ENCODE measurements around the gene AGA. TPM values are rescaled to one million over a fixed set of nuclear protein-coding genes. Genes with fewer than 3 reads are reported as not detected.
A peak's percentile ranks its signal among the peaks of the same experiment; 100 is the strongest.

The AGA gene
- total RNA-seq, 1 experiment from 2014 or later = 18.3 TPM

- no peak overlapping the region for H3K27ac Mint-ChIP-seq (ENCODE audit: low read depth, unreplicated experiment)
- POLR2A ChIA-PET = interaction anchor here (0.6 kb wide), 1 partner anchor 268 kb away, joined by 3 read pairs; no protein-coding TSS in a partner anchor
- no peak for DNase-seq (ENCODE audit: unreplicated experiment)
- H3K4me3 Mint-ChIP-seq (ENCODE audit: unreplicated experiment) = no peak overlapping the region
- no peaks in the 10 kb centered on the region for H3K27me3 Mint-ChIP-seq (ENCODE audit: insufficient read depth, unreplicated experiment)
- intact Hi-C loops (cut with micrococcal nuclease) = no loop called here
- no TSS peak for BruUV-seq (replicated peaks)
- H3K9me3 Mint-ChIP-seq (ENCODE audit: unreplicated experiment) = no peaks in the 10 kb centered on the region
- H3K4me1 Mint-ChIP-seq (ENCODE audit: insufficient read depth, unreplicated experiment) = peaks cover 4% of the 10 kb centered on the region
- no peaks in the 10 kb centered on the region for H3K36me3 Mint-ChIP-seq (ENCODE audit: insufficient read depth, unreplicated experiment)
- CTCF ChIA-PET = no interaction called here
- TF ChIP-seq, protein P1, sequence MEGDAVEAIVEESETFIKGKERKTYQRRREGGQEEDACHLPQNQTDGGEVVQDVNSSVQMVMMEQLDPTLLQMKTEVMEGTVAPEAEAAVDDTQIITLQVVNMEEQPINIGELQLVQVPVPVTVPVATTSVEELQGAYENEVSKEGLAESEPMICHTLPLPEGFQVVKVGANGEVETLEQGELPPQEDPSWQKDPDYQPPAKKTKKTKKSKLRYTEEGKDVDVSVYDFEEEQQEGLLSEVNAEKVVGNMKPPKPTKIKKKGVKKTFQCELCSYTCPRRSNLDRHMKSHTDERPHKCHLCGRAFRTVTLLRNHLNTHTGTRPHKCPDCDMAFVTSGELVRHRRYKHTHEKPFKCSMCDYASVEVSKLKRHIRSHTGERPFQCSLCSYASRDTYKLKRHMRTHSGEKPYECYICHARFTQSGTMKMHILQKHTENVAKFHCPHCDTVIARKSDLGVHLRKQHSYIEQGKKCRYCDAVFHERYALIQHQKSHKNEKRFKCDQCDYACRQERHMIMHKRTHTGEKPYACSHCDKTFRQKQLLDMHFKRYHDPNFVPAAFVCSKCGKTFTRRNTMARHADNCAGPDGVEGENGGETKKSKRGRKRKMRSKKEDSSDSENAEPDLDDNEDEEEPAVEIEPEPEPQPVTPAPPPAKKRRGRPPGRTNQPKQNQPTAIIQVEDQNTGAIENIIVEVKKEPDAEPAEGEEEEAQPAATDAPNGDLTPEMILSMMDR (IDR thresholded peaks at IDR 0.05; ENCODE audit: unreplicated experiment) = no peak
These were observed 47.4 kb upstream of the AGA start for GRCh38 chr4:177489471-177490246.

DNA sequence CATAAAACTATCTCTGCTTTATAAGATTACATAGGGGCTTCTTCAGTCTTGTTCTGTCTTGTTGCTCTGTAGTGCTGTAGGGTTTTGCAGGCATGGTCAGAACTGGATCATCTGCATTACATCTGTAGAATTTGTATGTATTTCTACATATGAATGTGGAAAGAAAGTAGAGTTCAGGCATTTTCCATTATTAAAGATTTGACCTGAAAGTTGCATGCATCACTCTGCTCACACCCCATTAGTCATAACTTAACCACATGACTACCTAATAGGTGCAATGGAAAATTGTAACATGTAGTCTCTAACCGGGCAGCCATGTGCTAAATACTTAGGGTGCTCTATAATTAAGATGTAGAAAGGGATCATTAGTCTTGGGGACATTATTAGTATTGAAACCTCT, 45.7 kb upstream of the AGA start:
- no peak overlapping the region for H3K4me3 Mint-ChIP-seq (ENCODE audit: unreplicated experiment)

DNA sequence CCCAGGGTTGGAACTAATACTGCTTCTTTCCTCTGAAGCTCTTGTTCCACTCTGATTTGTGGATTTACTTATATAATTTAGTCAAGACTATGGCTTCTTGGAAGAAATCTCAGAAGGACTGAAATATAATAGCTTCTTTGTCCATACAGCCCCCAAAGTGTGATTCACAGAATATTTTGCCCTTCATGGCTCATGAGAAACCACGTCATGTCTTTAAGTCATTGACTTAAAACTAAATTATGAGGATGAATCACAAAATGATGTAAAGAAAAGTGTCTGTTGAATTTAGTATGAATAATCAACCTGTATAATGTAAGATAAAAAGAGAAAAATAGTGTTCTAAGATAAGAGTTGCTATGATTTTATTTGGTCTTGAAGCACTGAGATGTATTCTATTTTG, 43.3 kb upstream of the AGA start:
- TF ChIP-seq, protein P1 (IDR thresholded peaks at IDR 0.05; ENCODE audit: unreplicated experiment) = no peak
- Mint-ChIP-seq H3K4me1 (ENCODE audit: insufficient read depth, unreplicated experiment) (peaks cover 8% of the 10 kb centered on the region), H3K27ac (ENCODE audit: low read depth, unreplicated experiment) (no peak overlapping the region), H3K9me3 (ENCODE audit: unreplicated experiment) (no peaks in the 10 kb centered on the region), H3K36me3 (ENCODE audit: insufficient read depth, unreplicated experiment) (no peaks in the 10 kb centered on the region), H3K27me3 (ENCODE audit: insufficient read depth, unreplicated experiment) (no peaks in the 10 kb centered on the region), H3K4me3 (ENCODE audit: unreplicated experiment) (no peak overlapping the region)
- intact Hi-C loops (cut with micrococcal nuclease) = no loop called here
- no peak for DNase-seq (ENCODE audit: unreplicated experiment)
- ChIA-PET POLR2A (no interaction called here), CTCF (no interaction called here)
- BruUV-seq (replicated peaks) = no TSS peak

More for the DNA sequence above, 45.7 kb upstream of the AGA start:
- no peak for DNase-seq (ENCODE audit: unreplicated experiment)
- intact Hi-C loops (cut with micrococcal nuclease) = no loop called here
- Mint-ChIP-seq H3K4me1 (ENCODE audit: insufficient read depth, unreplicated experiment) (peaks cover 8% of the 10 kb centered on the region), H3K27me3 (ENCODE audit: insufficient read depth, unreplicated experiment) (no peaks in the 10 kb centered on the region), H3K27ac (ENCODE audit: low read depth, unreplicated experiment) (no peak overlapping the region), H3K9me3 (ENCODE audit: unreplicated experiment) (no peaks in the 10 kb centered on the region), H3K36me3 (ENCODE audit: insufficient read depth, unreplicated experiment) (no peaks in the 10 kb centered on the region)
- BruUV-seq (replicated peaks) = no TSS peak
- CTCF ChIA-PET = no interaction called here
- POLR2A ChIA-PET = no interaction called here
- TF ChIP-seq, protein P1 (IDR thresholded peaks at IDR 0.05; ENCODE audit: unreplicated experiment) = no peak

GRCh38 chr4:177484613-177485021, 42.4 kb upstream of the AGA start:
- BruUV-seq (replicated peaks) = no TSS peak
- H3K4me3 Mint-ChIP-seq (ENCODE audit: unreplicated experiment) = no peak overlapping the region
- peaks cover 8% of the 10 kb centered on the region for H3K4me1 Mint-ChIP-seq (ENCODE audit: insufficient read depth, unreplicated experiment)
- intact Hi-C loops (cut with micrococcal nuclease) = no loop called here
- no peaks in the 10 kb centered on the region for H3K36me3 Mint-ChIP-seq (ENCODE audit: insufficient read depth, unreplicated experiment)
- peak; percentile 78 for DNase-seq (ENCODE audit: unreplicated experiment)
- no peaks in the 10 kb centered on the region for H3K9me3 Mint-ChIP-seq (ENCODE audit: unreplicated experiment)
- no peak overlapping the region for H3K27ac Mint-ChIP-seq (ENCODE audit: low read depth, unreplicated experiment)
- CTCF ChIA-PET = no interaction called here
- POLR2A ChIA-PET = interaction anchor here (0.5 kb wide), 1 partner anchor 33 kb away, joined by 3 read pairs; no protein-coding TSS in a partner anchor
- no peaks in the 10 kb centered on the region for H3K27me3 Mint-ChIP-seq (ENCODE audit: insufficient read depth, unreplicated experiment)
- TF ChIP-seq, protein P1 (IDR thresholded peaks at IDR 0.05; ENCODE audit: unreplicated experiment) = no peak
